HS-5 (cell line): ENCODE data around the gene SORBS1.

Source experiments
- DNase-seq: peaks from one replicate; pipeline ENCODE4 v3.0.0-alpha.2; 2012; ENCODE audit warnings: low read depth

The SORBS1 gene

DNA sequence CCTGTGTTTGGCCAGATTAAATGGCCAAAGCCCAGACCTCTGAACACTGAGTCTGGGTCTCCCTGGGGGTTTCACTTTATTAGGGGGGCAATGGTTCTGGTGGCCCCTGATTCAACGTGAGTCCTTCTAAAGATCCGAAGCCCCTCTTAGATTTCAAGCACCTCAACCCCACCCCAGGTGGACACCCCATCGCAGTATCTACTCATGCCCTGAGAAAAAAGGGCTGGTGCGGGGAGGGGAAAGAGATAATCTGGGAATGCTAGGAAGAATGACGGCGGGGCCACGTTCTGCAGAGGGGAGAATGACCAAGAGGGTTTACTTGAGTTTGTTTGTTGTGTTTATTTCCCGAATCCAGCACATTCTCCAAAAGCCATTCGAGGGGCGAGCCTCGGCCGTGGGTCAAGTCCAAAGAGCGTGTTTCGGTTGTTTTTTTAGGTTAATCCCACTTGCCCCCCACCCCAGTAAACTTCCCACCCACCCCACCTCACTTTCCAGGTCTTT lies 271.2 kb downstream of the SORBS1 start:
- no peak for DNase-seq

DNA sequence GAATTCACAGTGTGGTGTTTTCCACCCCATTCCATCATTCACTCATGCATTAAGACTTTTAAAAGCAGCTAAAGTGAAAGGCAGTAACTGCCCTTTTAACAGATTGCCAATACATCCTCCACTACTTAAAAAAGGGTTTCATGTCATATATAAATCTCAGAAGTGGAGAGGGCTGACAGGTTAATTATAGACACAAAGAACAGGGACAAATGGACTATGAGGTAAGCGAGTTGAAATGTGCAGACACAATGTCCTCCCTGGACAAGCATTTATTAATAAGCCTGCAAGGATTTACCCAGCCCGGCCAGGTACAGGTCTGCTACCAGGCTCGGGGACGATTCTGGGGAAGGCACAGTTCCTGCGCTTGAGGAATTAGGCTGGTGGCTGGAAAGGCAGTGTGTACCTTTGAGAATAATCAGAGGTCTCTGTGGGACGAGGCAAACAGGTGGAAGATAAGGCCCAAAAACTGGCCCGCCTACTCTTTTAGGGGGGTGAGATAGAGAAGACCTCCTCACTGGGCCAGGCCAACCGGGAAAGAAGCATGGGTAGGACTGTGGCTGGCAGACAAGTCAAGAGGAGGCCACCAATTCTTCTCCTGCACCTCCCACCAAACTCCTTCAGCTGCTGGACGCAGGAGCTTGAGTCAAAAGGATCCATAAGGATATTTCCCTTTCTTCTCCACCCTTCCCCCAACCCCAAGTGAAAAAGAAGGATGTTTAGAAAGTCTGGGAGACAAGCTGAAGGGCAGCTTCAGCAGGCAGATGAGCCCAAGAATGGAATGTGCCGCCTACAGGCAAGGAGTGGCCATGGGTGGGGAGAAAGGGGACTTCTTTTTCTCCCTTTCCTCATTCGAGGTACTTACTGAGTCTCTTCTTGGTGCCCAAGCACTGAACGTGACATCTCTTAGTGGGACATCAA lies 271.9 kb downstream of the SORBS1 start:
- no peak for DNase-seq

DNA sequence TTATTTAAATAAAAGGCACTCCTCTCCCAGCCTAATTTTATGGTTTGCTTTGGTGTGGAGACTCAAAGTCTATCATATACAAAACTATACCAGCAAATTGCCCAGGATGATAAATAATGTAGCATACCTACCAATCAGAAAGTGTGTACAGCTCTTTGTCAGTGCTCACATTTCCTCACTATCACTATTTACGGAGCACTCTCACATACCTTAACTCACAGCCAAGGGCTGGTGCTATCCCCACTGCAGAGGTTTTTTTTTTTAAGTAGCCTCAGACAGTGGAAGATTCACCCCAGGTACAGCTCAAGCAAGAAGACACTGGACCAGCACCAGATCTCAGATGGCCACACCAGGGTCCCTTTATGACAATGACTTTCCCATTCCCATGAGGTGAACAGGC lies 272.9 kb downstream of the SORBS1 start:
- DNase-seq, result no peak

DNA sequence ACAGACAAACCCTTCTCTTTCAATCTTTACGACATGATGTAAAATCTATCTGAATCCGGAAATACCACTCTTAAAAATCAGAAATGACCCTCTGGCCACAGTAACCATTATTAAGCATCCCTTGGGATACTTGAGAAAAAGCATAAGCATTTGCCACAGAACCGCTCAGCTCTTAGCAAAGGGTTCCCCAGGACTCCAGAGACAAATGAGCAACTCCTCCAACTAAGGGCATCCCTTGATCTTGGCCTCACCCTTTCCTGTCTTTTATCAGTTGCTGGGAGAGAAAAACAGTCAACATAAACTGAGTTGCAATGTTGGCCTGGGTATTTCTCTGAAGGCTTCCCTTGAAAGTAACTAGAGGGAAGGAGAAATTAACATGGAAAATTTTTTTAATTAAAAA lies 273.9 kb downstream of the SORBS1 start:
- DNase-seq, result no peak

DNA sequence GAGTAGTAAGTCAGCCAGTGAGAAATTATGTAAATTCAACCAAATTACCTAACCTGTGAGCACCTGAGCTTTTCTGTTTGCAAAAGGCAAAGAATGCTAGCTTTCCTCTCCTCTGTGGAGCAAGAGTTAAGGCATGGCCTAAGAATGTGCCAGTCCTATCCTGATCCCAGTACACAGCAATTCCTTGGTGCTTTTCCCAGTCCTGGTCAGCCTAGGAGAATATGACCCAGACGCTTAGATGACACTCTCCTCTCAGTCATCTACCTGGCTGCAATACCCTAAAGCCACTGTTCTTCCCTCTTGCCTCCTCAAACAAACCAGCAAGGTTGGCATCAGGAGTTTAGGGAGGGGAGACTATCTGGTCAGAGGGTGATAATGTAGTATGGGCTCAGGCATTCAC lies 274.5 kb downstream of the SORBS1 start:
- DNase-seq, result no peak

DNA sequence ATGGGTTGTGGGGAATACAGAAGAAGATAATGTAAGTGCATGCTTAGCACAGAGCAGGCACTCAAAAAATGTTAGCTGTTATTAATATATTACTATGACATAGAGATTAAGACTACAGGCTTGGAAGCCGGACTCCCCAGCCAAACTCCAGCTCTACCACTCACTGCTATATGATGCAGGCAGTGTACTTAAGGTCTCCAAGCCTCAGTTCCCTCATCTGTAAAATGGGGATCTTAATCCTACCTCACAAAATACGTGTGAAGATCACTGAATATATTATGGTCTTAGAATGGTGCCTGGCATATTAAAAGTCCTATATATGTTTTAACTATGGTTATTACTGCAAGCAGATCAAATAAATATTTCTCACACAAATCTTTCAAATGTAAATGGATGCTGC lies 275.6 kb downstream of the SORBS1 start:
- no peak for DNase-seq

DNA sequence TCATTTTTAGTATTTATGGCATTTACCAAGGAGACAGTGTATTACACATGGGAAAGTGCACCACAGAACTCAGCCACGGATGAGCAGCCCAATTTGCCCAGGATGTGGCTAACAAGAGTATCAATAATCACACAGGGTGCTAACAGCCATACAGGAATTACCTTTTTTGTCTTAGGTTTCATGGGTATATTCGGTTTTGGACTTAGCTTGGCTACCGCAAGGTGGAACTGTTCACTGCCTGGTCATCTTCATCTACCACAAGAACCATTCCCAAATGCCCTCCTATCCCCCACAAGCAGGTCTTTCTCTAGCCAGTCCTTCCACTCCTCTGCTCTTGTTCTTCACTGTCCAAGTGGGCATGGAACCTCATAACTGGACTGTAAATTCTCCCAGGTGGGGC lies 276.4 kb downstream of the SORBS1 start:
- DNase-seq, result no peak

DNA sequence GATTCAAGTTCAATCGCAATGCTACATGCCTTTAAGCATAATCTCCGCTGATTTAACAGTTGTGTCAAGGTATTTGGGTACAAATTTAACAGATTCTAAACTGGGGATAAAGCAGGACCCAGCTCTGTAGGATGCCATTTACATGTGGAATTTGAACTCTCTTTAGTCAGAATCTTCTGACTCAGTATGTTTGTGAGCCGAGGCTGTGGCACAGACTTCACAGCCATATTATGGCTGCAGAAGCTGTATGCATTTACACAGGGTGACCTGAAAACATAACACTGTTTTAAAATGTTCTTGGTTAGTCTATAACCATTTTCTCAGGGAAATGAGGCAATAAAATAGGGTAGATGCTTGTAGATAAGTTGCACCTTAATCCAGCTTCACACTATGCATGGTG lies 279.1 kb downstream of the SORBS1 start:
- DNase-seq, result no peak

DNA sequence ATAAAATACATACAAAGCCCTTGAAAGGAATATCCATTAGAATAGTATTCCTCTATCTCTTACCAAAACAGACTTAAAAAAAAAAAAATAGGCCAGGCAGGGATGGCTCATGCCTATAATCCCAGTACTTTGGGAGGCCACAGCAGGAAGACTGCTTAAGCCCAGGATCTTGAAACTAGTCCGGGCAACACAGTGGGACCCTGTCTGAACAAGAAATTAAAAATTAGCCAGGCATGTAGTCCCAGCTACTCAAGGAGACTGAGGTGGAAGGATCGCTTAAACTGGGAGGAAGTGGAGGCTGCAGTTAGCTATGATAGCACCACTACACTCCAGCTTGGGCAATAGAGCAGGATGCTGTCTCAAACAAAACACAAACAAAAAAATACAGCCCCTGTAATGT lies 280.0 kb downstream of the SORBS1 start:
- DNase-seq, result no peak

DNA sequence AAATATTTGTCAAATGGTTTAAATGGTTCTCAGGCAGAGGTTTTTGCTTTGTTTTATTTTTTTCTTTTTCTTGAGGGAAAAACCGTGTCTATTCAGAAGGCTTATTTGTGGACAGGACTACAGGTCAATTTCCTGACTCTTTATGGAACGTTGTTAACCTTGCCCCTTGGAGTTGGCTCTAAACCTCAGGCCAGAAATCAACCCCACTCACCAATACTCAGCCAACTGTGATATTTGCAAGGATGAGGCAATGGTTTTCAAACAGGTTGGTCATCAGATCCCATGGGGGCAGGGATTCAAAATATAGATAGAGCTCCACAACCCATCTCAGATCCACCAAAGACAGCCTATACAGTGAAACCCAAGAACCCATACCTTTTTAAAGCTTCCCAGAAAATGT lies 280.5 kb downstream of the SORBS1 start:
- no peak for DNase-seq

DNA sequence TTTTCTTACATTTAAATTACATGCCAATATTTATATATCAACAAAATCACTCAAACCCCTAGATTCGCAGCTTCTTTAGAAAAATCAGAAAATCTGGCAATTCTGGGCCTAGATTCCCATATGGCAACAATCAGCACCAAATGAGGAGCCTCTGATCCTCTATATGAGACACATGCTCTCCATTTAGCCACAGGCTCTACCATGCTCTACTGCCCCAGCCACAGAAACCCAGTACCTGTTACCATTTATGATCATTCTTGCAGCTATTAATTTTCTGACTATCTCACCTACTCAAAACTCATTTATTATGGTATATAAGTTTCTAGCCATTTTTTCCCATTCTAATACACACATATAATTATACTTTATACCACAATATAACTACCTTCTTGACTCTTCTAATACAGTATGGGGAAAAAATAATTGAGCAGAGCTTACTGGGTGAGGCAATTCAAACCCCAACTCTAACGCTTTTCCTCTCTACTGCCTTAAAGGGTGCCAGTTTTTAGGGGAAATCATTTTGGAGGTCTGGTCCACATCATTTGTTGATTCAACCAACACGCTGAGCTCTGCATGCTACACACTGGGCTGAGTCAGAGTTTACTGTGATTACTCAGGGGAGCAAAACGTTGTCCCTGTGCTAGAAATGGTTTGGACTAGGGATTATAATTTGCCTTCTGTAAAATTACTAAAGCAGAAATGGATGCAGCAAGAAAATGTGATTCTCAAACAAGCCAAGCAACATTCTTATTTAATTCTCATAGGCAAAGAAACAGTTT lies 281.9 kb downstream of the SORBS1 start:
- DNase-seq, result no peak

DNA sequence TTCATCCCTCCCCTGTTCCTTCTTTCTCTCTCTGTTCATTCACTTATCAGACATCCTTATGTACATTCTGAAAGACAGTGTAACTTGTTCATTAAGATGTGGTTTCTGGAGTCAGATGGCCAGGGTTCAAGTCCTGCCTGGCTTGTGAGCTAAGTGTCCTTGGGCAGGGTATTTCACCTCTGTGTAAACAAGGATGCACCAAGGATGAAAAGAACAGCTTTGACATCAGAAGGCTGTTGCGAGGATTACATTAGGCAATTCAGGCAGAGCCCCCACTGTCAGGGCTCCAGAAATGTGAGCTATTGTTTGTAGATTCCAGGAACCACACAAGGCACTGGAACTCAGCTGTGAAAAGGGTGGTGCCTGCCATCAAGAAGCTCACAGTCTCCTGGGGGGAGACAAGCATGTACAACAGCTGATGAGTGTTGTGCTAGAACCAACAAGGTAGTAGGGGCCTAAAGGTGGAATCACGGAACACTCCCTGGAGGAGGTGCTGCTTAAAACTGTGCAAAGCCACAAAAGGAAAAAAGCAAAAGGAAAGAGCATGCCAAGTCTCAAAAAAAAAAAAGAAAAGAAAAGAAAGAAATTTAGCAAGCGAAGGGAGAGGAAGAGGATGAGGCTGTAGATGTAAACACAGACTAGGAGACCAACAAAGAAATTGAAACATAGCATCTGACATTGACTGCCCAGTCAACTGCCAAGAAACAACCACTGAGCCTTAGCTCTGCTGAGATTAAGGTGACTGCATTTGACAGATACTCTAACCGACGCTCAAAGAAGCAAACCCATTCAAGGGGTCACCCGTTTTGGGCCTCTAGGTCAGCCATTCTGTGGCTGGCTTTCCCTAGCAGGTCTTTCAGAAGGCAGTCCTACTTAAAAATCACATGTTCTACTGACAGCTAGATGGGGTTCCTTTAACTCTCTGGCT lies 282.8 kb downstream of the SORBS1 start:
- DNase-seq, result no peak

DNA sequence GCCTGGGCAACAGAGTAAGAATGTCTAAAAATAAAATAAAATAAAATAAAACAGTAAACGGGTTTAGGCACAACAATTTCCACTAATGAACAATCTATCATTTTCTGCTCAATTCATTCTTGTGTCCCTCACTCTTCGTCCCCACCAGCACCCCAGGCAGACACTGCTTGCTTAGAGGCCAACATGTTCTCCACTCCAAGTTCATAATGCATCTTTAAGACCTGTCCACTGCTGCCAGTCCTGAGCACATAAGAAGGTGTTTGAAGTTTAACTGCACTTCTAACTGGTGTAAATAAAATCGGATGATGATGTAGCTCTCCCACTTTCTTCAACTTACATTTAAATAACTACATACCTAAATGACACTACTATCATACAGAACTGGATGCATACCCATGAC lies 283.6 kb downstream of the SORBS1 start:
- no peak for DNase-seq

DNA sequence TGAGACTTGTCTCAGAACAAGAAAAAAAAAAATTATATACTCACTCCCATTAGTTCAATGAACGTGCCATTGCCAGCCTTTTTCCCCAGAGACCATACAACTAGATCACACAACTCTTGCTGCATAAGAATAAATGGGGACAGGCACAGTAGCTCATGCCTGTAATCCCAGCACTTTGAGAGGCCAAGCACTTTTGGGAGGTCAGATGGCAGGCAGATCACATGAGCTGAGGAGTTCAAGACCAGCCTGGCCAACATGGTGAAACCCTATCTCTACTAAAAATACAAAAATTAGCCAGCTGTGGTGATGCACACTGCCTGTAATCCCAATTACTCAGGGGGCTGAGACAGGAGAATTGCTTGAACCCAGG lies 284.0 kb downstream of the SORBS1 start:
- no peak for DNase-seq

DNA sequence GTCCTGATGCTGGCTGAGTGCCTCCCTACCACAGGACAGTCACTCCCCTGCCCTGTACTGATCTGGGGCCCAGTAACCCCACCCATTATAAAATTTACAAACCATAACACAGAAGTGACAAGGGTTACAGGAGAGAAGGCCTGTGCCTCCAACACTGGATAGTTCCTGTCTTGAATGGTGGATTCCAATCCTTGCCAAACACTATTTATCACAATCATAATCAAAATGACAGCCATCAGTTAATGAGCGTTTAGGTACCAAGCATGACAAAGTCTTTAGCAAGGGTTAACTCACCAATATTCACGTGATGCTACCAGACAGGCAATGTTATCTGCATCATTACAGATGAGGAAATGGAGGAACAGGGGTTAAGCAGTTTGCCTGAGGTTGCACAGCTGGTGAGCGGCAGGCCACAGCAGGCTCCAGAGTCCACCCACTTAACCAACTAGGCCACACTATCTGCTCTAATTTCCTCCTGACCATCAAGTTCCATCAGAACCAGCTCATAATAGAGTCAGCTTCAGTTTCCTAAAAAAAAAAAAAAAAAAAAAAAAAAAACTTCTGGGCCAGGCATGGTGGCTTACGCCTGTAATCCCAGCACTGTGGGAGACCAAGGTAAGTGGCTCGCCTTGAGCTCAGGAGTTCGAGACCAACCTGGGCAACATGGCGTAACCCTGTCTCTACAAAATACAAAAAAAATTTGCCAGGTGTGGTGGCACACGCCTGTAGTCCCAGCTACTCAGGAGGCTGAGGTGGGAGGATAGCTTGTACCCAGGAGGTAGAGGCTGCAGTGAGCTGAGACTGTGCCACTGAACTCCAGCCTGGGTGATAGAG lies 284.6 kb downstream of the SORBS1 start:
- DNase-seq, result no peak

DNA sequence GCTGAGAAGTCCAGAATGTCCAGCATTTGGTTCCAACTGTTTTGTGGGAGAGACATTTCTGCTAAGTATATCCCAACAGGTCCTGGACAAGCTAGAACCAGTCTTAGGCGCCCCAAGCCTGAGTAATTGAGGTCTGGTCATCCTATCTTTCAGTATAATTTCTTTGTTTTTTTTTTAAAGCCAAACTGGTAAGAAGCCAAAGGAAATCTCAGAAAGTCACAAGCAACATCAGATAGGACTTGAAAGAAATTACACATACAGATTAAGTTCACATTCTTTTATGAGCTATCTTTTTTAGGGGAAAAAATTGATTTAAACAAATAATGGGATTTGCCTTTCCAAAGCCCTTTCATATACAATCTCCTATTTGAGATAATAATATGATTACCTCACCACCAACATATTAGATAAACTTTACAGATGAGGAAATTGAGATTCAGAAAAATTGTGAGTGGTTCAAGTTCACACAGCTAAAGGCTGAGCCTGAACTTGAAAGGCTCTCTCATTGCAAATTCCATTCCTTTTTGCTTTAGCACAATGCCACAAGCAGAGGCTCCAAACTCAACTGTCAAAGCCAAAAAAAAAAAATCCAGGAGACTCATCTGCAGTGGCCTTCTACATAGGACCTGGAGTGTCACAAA lies 285.3 kb downstream of the SORBS1 start:
- DNase-seq, result no peak

DNA sequence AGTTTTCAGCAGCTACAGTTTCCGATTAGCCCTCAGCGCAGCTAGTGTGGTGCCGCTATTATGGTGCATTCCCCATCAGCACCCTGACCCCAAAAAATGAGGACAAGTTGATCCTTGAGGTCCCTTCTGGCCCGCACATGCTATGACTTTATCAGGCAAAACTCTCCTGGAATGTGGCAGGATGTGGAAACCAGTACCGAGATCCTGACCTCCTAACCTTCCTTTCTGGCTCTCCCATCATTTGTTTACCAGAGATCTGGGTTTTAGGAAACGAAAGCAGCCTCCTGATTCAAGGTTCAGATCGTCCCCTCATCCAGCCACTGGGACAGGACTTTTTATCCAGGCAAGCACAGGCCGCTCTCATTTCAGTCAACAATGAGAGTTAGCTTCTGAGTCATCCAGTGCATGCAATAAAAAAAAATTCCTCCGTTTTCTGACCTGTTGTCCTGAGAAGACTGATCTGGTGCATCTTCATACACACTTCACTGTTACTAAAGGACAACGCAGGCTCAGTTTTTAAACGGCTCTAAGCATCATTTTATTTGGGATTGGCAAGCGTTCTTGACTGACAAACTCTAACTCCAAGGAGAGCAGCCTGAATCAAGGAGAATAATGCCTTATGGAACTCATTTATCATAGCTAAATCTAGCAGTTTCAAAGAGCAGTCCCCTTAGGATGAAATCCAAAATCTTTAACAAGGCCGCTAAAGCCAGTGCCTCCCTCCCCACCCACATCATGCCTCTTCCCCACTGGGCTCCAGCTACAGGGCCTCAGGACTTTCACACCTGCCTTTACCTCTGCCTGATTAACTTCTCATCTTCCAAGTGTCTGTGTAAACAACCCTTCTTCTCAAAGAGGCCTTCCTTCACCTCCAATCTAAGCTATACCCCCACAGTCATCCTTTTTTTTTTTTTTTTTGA lies 287.5 kb downstream of the SORBS1 start:
- peak; percentile 87 for DNase-seq

DNA sequence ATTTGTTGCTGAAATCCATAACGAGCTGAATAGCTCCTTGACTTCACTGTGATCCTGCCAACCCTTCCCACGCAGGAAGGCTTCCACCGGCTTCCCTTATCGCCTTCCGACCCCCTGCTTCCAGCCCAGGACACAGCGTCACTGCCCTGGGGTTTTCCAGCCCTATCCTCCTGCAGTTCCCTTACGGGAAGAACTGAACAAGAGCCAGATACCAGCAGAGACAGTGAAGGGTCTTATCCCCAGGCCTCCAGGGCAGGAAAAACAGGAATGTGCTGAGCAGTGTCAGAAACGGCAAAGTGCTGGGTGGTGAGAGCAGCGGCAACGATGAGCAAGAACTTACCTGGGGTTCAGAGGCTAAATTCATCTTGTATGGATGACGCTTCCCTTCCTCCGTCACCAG lies 292.7 kb downstream of the SORBS1 start:
- DNase-seq, result no peak

DNA sequence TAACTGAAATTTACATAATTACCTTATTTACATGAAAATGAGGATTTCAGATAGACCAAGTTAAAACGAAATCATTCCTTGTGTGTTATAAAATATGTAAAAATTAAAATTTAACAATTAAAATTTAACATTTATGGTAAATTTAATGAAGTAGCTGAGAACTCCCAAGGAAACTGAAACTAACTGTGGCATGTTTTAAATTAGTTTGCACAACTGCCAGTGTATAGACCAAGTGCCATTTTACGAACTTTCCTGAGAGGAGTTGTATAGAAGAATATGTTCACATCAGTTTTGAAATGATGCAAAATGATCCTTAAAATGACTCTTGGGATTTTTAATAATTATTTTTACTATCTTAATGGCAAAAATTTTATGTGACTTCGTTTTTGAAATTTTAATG lies 293.9 kb downstream of the SORBS1 start:
- DNase-seq, result no peak

DNA sequence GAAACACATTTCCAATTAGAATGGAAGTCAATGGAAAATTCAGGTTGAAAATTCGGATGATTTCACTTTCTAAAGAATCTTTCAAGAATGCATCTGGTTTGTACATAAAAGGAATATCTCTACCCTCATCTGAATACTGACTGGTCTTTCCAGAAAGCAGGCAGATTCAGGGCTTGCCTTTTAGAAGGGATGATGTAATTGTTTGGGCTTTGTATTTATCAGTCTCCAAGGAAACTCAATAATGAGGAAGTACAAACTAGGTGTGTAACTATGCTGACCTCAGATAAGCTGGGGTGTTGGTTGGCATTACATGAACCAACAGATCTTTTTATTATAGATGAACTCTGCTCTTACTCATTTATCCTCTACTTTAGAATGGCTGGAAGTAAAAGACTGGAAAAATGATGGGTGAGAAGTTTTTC lies 294.5 kb downstream of the SORBS1 start:
- no peak for DNase-seq
